ENCODE results near the gene IDUA.

DNA sequence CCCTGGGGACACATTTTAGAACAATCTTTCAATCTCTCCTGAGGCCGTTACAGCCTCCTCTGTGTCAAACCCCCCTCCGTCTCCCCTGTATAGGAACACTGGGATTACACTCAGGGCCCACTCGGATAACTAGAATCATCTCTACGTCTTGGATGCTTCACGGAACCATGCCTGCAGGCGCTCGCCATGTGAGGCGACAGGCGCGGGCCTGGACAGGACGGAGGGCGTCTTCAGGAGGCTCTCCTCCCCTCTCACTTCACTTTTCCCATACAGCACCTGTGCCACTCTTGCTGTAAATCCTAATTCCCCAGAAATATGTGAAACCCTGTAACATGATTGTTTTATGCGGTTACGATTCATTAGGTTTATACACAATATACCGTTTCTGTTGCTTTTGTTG is 4.0 kb upstream of the IDUA start:
- TF ChIP-seq HDGF (IDR thresholded peaks at IDR 0.05; ENCODE audit: borderline replicate concordance) (no peak), TARDBP (IDR thresholded peaks at IDR 0.05) (no peak), ELF4 (IDR thresholded peaks at IDR 0.05) (no peak), FOXK2 (IDR thresholded peaks at IDR 0.05) (no peak), SUZ12 (IDR thresholded peaks at IDR 0.05) (no peak), ARNT (IDR thresholded peaks at IDR 0.05) (no peak), ZNF384 (IDR thresholded peaks at IDR 0.05) (no peak), BHLHE40 (IDR thresholded peaks at IDR 0.05; ENCODE audit: borderline replicate concordance) (no peak), LEF1 (IDR thresholded peaks at IDR 0.05; ENCODE audit: borderline replicate concordance) (no peak), SP1 (IDR thresholded peaks at IDR 0.05) (no peak), NFRKB (IDR thresholded peaks at IDR 0.05) (no peak)
